Stimulated activated CD8-positive, alpha-beta memory T cell treated with anti-CD3 and anti-CD28 coated beads, Interleukin-4, amount 100 ng/mL, for 24 hours (primary cell): ENCODE data around the gene CMTM6.
"Not testable (repeated sequence)": the region's sequence is repeated elsewhere in the genome, so short reads cannot be mapped to it uniquely, and the experiment has no call there.

Experiments used
- DNase-seq: peaks from one replicate; pipeline ENCODE4 v3.0.0-alpha.2; 2020; ENCODE audit warnings: low read depth

CMTM6 gene

DNA sequence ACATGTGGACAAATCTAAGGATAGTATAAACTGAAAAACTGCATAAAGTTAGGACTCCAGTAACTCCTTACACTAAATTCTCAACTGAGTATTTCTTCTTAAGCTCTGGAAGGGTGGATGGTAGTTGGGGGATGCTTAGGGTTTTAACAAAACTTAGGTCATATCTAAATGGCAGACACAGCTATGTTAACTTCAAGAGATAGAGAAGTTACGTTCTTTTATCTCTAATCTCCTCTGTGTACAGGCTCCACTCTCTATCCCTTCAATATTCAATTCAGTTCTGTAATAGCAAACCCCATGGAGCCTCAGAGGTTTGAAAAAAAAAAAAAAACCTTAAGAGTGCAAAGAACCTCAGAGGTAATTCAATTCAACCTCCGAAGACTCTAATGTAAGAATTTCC, 3.1 kb downstream of the CMTM6 start:
- no peak for DNase-seq

DNA sequence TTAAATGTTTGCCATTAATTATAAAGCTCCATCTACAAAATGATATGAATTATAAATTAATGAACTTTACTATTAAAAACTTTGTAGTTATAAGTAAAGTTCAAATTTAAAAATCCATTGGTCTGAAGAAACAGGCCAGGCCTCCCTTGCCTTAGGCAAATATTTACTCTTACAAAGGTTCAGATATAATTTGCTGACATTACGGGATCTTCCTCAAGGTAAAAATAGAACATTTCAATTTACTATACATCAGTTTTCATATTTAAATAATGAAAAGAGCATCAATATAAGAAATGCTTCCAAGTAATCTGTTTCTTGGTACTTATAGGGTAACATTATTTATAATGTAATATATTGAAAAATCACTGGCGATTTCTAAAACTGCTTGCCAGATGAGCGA, 3.7 kb downstream of the CMTM6 start:
- no peak for DNase-seq

DNA sequence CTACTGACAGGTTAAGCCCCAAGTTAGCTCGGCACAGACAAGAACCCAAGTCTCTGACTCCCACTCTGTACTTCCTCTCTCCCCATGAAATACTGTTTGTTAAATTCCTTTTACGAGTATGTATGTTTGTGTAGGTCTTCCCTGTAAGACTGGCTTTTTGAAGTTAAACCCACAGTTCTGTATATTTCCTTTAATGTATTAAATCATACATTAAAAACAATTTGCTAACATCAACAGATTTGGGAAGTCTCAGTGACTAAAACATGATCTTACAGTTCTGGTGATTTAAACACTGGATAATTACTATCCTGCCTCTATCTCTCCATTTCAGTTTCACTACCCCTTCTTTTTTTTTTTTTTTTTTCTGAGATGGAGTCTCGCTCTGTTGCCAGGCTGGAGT, 4.4 kb downstream of the CMTM6 start:
- DNase-seq = no peak

DNA sequence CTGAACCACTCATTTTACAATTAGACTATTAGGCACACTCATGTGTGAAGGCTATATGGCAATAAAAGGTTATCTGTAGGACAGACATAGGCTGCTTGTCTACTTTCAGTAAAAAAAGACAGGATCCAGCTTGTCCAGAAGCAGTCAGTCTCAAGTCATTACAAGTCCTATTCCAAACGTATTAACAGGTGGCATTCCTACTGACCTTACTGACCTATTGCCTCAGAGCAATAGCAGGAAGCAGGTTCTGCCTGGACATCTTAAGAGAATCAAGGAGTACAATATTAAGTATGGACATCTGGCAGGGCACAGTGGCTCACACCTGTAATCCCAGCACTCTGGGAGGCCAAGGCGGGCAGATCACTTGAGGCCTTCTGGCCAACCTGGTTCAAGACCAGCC, 7.0 kb downstream of the CMTM6 start:
- no peak for DNase-seq

DNA sequence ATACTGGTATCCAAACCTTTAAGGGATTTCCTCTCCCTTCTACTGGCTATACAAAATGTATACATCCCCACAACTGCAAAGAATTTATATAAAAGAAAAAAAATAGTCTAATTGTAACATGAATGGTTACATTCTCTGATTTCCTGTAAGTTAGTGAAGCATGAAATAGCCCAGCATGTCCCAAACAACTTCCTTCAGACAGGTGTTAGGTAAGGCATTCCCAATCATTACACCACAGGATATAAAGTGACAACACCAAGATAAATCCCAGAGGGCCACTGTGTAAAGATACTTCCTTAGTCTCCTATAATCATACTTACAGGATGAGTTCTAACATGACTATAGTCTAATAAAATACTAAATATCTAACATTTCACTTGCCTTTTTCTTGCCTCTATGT, 7.6 kb downstream of the CMTM6 start:
- DNase-seq = no peak

DNA sequence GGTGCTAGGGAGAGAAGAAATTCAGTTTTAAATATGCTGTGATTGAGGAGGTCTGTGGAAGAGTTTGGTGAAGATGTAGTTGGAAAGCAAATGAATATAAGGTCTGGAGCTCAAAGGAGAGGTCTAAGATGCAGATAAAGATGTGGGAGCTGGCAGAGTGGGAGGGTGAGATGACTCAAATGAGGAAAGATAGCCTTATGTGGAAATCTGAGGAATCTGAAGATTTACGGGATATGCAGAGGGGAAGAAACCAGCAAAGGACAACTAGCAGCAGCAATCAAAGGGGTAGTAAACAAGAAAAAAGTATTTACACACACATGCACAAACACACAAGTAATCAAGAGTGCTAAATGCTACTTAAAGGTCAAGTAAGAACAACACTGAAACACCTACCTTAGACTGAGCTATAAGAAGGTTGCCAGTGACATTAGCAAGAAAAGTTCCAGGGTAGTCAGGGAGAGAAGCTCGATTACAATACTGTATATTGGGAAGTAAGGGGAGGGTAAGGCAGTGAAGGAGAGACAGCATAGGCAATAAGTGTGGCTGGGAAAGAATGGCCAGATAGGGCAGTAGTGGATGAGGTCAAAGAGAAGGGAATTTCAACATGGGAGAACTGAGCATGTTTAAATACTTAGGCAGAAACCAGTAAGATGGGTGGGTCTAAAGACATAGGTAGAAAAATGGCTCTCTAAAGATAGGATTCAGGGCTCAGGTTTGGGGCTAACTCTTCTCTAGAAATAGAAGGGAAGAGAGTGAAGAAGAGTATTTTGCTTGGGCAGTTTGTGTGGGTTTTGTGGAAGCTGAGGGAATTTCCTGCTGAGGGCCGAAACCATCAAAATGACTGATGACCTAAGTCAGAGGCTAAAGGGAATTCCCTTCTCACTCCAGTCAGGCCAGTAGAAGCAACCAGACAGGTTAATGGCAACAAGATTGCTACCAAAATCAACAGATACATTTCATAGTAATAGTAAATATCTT, 8.9 kb downstream of the CMTM6 start:
- no peak for DNase-seq

DNA sequence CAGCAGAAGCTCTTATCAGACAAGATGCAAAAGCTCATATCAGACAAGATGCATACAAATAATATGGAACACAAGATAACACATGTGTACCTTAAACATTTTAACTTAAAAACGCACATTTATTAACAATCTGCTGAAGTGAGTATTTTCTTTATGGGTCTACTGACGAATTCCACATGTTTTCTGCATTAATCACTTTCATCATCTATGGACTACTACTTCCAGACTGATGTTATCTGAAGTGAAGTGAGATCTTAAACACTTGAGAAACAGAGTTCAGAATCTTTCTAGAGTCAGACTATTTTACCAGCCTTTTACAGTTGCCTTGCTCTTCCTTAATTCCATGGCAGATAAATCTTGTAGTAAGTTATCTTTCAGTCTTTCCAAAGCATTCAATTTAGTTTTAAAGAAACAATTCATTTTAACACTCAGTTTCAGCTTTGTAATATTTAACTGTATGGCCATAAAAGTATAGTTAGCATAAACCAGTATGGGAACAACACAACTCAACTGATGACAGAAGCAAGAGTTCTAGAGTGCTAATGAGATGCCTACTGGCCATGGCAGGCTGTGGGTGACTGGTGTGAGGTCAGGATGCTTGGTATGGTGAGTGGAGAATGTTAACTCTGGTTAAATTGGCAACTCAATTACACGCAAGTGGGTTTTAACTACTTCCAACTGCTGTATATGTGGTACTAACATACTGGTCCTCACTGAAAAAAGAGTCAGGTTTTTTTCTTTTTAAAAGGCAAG, 9.8 kb downstream of the CMTM6 start:
- no peak for DNase-seq

DNA sequence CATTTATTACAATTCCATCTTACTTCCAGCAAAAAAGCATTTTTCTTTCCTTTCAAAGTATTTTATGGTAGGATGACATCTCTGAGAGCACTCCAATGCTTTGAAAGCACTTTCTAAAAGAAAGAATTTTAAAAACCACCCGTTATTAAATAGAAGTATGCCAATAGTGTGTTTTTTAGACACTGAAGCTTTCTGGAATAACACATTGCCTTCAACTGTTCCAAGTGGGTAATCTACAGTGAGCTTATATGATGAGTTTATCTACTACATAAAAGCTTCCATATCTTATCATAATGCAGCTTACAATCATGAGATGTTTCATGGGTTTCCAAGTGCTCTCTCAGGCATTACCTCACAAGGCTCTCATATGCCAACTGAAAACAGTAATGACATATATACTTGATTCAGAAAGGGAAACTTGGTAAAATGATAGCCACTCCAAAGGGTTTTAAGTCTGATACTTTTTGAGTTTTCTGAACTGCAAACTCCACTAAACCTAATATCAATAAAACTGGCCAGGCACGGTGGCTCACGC, 14.1 kb downstream of the CMTM6 start:
- no peak for DNase-seq

DNA sequence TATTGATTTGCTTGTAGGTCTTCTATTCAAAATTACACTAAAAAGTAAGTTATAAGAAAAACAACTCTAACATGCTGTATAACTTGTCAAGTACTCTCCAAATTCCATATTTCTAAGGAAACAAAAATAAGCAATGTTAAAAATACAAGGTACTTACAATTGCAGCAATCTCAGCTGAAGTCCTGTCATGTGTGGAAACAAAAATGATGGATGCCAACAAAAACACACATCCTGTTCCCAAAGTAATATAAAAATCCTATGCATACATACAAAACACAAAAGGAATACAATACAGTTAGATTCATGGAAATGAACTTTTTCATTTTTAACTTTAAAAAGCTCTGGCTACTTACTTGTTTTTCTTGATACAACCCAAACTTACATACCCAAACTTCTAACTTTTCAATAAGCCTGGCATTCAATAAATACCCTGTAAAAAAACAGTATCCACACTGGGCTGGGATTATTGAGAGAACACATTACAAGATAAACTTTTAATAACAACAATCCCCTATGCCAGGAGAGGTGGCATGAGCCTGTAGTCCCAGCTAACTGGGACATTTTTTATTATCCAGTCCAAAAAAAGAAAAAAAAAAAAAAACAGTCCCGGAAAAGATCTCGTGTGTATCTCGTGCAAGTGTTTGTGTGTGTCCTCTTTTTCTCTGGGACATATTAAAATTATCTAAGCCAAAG, 14.7 kb downstream of the CMTM6 start:
- DNase-seq = no peak

DNA sequence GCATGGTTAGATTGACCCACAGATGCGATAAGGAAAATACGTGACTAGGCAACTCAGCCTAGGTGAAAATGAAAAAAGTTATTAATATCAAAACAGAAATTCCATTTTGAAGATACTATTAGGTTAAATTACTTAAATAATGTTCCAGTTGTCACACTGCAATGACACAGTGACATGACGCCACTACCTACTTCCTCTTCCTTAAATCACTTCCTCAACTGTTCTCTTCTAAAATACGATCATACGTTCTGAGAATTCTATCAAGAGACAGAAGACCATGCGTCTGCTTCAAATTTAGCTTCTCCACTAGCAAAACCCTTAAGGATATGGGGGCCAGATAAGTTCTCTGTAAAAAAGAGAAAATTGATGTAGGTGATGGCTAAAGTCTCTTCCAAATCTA, 18.2 kb downstream of the CMTM6 start:
- no peak for DNase-seq

DNA sequence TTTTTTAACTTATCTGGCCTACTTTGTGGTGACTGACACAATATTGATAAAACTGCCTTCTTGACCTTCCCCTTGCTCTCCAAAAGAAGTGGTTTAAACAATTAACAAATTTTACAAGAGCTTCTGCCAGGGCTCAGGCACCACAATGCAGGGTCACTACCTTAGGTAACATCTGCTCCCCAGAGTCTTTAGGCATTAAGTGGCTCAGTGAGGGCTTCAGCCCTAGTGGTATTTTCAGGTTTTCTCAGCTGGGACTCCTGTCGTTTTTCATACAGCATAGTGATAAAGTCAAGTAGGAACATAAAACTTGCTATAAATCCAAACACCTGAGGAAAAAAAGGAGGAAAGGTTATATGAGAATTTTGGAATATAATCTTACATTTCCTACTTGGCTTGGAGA, 18.9 kb downstream of the CMTM6 start:
- DNase-seq = no peak

DNA sequence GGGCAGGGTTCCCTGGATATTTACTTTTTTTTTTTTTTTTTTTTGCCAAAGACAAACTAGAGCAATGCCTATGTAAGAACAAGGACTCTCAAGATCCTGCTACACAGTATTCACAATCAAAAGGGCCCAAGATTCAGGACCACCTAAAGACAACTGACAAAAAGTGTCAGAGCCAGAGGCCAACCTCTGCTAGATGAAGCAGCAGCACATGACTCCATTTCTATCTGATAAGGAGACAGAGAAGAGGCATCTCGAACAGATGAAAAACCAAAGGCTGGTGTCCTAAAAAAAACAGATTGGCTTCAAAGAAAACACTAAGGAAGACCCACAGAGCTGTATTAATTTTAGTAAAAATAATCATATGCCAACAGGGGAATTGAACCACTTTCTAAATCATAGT, 20.0 kb downstream of the CMTM6 start:
- DNase-seq = no peak

DNA sequence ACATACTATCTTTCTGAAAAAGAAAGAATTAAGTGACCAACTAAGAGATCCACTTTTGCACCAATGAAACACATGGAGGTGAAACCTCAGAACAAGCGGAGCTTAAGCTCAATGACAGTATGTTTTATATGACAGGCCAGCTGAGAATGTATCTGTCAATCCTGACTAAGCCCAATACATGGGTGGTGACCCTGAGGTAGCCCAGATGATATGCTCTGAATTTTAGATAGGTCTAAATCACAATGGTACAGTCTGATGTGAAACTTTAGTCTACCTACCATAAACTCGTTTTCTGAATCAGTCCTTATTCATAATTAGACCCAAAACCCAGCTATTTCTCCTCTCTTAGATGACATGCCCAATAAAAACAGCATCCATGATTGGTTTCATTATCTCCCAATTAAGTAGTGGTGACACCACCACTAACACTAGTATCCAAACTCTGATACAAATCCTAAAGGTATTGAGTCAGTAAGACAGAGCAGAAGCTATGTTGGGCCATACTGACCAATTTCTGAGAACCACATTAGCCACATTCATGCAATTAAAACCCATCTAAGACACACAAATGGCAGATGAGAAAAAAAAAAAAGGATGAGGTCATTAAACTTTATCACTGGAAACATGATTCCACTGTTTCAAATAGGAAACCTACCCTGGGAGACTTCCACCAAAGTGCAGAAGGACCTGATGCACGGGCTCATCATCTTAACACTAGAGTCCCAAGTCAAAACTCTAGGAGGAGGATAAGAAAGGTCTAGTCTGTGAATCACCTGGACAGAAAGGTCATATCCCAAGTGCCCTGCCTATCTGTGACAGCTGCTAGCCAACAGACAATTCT, 20.6 kb downstream of the CMTM6 start:
- DNase-seq = no peak

DNA sequence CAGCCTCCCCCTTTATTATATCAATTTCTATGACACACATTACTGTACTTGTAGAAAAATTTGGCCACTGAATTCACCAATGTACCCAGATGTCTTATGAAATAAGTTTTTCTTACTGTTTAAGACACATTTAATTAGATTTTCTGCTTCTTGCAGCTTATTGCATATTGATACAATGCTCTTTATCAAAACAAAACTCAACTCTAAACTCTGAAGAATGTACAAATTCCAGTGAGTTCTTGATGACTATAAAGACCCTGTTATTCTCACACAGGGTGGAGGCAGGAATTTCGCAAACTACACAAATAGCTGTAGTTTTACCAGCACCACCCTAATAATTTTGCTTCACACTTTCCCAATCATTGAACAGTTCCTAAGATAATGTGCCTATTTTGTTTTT, 22.0 kb downstream of the CMTM6 start:
- no peak for DNase-seq

DNA sequence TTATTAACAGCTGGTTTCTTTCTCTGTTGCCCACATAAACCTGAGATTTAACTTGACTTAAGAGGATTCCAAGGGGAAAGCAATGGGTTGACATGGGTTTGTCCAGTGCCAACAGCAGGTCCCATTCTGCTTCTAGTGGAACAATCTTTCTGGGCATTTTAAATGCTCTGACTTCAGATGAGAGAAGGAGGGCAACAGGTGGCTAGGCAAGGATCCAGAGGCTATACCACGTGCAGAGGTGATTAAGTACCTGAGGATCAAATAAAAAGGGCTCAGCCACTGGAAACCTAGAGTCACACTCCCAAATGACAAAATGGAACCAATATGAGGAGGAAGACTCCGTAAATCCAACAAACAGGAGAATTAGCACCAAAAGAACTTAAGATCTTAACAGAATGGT, 28.5 kb downstream of the CMTM6 start:
- no peak for DNase-seq

DNA sequence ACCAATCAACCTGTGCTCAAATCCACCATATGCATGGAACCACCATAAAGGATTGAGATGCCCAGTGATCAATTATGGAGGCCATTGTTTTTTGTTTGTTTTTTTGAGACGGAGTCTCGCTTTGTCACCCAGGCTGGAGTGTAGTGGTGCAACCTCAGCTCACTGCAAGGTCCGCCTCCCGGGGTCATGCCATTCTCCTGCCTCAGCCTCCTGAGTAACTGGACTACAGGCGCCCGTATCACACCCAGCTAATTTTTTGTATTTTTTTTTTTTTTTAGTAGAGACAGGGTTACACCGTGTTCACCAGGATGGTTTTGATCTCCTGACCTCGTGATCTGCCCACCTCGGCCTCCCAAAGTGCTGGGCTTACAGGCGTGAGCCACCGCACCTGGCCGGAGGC, 30.5 kb downstream of the CMTM6 start:
- not testable (repeated sequence) for DNase-seq

DNA sequence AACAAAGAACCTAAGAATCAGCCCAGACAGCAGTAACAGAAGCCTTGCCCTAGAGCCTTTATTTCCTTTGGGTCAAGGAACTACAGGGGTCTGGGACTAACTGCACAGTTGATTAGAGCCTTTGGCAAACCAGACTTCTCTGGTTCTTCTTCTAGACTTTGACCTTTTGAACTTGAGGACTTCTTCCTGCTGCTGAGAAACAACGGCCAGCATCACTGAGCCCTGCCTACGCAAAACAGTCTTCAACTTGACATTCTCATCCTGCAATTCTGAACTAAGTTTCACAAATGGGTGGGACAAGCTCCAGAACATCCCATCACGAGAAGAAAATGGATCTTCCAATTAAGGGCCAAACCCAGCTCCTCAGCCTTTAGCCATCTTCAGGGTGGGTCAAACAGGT, 31.4 kb downstream of the CMTM6 start:
- DNase-seq = no peak

DNA sequence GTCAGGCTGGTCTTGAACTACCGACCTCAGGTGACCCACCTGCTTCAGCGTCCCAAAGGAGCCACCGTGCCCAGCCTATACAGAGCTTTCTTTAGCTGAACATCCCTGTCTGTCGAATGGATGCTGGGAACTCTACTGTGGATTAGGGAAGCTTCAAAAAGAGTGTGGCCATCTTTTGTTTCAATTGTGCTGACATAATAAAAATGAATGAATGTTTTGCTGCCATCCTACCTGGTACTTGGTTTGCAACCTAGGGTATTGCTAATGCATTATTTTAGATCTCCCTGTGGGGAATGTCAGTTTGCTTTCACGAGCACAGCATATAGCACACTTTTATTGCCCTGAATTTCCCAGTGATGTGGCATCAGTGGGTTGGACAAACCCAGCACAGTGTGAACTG, 32.3 kb downstream of the CMTM6 start:
- DNase-seq = no peak

DNA sequence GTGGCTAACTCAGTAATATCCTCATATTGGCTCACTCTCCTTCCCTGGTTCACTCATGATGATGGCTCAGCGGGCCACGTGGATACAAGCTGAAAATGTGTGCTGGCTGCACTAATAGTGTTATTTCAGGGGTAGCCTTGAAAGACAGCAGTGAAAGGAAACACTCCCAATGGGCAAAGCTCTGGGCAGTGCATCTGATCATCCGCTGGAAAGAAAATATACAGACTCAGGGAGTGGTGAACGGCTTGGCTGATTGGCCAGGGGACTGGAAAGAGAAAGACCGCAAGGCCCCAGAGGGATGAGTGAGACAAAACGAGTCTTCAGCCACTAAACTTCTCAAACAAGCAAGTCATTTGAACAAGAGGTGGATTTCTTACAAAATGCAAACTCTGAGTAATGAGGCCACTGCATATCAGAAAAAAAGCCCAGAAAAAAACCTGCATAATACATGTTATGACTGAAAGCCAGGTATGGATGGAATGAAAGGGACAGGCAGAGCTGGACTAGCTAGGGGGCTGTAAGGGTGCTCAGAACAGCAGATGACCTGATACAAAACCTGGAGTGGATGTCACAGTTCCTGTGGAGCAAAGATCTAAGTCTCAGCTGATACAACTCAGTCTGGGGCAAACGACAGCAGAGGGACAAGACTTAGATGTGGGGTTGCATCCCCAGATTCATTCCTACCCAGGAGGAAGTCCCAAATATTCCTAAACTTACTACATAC, 33.3 kb downstream of the CMTM6 start:
- no peak for DNase-seq

DNA sequence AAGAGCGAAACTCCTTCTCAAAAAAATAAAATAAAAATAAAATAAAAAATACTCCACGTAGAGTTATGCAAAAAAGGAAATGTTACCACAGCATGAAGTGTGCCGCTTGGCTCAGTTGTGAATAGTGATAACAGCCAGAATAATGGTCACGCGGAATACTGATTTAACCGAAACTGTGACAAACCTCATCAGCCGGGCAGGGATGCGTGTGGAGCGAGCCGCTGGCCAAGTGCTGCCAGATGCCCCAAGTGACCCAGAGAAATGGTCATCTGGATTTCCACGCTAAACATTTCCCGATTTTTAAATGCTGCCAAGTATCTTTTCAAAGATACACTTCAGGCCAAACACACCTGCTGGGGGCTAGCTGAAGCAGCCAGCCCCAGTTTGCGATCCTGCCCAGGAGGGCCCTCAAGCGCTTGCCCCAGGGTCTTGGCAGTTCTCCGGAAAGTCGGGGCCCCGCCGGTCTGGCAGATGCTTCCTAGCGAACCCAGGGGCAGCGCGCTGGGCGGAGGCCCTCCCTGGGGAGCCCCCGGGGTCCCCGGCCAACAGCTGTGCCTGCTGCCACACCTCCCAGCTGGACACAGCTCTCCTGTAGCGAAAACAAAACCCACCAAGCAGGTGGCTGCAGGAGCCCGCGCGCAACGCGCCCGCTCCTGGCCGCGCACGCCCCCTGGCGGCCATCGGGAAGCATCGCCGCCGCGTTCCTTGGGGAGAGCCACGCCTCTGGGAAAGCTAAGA, 35.1 kb downstream of the CMTM6 start:
- peak; percentile 59 for DNase-seq
